HG02981 (cell line): ENCODE results near the gene MAP3K1.

ENCODE experiments used
- ATAC-seq: cut with Tn5 transposase; IDR thresholded peaks from one replicate; pipeline ENCODE4 v1.9.1; 2021; ENCODE audit warnings: mild to moderate bottlenecking, moderate library complexity; ENCODE audit not compliant: unreplicated experiment

Gene MAP3K1

DNA sequence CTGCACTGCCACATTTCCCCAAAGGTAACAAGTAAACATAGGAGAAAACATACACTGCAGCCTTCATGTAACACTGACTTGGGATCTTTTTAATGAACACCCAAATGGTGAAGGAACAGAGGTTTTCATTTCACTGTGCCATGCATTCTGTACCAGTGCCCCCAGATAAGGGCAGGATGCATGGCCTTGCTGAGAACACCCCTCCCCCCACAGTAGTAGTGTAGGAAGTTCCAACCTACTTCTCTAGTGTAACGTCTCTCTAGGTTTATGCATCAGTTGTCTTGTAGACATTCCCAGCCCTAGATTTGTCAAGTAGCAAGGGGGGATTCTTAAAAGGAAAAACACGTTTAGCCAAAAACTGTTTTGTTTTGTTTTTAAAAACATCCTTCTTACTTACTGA is 29.9 kb downstream of the MAP3K1 start:
- ATAC-seq, result no peak

DNA sequence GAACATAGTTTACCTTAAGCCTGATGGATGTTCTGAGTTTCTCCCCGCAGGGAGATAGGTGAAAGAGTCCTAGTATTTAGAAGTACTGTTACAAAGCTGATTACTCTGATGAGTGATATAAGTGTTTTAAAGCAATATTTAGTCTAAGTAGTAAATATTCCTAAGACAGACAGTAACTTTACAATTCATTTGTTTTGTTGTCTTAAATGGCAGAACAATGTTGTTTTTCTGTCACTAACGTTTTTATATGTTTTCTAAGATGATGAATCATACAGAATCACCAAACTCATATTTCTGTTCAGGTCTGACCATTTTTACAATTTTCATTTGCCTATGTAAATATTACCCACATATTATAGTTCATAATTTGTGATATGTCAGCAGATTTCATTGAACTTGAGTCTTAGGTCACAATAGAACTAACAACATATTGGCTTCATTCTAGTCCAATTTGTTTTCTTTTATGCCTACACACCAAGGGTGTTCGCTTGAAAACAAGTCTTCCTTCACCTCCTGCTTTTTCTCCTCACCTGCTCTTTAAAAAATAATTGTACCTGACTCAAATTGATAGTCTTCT is 30.6 kb downstream of the MAP3K1 start:
- ATAC-seq, result no peak

DNA sequence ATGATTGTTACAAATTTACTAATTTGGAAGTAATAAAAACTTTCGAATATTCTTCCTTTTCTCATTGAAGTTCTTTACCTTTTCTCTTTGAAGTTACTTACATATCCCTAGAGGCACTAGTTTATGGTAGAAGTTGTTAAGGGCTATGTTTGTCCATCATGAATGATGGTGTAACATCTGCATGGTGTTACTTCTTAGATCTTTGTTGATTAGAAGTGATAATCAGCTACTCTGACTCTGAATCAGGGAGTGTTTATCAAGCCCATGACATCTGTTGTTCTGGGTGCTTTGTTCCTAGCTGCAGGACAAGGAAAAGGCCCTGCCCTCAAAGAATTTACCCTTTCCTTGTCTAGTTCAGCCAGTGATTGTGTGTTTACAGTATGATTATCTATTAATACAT is 32.9 kb downstream of the MAP3K1 start:
- ATAC-seq, result no peak

DNA sequence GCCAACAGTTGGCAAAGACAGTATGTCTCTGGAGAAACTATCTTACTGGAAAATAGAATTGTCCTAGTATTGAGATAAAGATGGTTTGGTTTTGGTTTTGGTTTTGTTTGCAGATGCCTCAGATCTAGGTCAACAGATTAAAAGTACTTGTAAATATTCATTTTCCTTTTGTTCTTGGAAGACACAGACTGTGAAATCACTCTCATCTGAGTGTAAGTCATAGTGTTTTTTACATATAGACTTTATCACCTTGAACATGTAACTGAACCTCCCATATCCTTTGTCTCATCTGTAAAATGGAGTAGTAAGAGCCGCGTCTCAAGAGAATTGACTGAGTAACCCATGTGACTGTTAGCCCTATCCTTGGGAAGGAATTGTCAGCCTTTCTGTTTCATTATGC is 34.3 kb downstream of the MAP3K1 start:
- ATAC-seq, result no peak

DNA sequence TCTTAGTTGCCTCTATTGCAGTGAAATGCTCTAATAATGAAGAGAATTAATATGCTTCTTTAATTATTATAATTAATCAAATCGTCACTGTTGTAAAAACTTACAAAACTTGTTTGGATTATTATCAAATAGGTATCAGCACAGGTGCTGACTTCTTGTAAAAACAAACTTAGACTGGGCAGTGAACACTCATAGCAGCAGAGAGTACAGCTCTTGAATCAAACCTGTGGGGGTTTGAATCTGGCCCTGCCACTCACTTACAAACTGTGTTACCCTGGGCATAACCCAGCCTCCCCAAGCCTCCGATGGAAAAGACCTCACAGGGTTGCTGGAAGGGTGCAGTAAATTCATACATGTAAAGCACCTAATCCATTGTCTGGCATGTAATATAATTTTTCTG is 35.1 kb downstream of the MAP3K1 start:
- ATAC-seq, result no peak

DNA sequence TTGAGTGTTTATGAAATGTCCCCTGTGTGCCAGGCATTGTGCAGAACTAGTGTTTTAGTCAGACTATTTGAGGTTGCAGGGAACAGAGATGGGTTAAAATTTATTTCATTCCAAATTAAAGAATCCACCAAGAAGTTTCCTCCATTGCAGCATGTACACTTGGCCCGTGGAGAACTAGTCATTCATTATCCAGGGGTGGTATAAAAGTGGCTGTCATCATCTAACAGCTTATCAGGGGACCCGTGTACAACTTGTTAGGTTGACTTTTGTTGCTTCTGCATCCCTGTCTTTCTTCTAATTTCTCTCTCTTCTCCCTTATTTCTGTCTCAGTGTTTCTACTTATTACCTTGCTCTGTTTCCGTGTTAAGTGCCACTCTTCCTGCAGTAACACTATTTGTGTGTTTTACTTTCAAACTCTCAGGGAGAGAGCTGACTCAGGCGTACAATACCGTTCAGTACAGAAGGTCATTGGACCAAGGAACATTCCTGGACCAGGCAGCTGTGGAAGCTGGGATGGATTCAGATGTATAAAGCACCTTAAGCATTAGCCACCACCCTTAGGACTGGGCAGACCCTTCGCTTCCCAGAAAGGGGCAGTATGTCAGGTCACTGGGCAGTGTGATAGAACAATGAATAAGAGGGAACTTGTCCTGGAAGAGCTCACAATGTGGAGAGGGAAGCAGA is 36.1 kb downstream of the MAP3K1 start:
- ATAC-seq, result no peak

DNA sequence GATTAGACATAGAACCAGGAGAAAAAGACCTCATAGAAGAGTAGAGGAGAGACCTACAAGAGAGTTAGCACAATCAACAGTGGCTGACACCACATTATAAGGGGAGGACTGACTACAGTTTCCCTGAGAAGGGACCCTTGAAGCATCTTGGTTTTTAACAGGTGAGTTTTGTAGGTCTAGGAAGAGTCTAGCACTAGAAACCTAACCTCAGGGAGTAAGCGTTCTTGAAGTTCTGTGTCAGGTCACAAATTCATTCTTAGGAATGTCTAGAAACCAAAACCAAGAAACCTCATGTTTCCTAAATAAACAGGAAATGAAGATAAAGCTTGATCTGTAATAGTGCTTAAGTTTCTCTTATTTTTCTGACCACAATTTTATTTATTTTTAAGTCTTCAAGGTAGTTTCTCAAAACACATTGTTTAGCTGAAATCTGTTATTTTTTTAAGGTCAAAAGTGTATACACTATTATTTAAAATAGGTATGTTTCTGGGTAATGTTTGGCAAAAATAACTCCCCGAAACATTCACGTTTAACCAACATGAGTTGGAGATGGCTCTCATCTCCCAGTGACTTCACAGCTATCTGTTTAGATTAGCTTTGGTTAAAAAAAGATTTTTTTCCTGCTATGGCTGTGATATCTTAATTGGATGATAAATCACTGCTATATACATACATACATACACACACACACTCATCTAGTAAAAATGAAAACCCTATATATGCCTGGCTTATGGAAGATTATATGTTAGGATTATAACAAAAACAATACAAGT is 37.1 kb downstream of the MAP3K1 start:
- no peak for ATAC-seq

DNA sequence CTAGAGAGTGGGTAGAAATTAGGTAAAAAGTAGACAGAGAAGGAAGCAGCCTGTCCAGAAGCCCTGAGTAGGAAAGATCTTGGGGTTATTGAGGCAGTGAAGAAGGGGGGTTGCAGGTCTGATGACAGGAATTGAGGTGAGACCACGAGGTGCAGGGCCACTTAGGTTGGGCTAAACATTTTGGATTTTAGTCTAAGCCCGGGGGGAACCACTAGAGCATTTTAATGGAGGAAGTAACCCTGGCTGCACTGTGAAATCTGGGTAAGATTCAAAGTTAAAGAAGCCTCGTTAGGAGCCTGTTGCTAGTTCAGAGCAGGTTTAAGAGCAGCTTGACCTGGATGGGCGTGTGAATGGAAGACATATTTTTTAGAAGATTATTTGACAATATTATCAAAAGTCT is 38.3 kb downstream of the MAP3K1 start:
- ATAC-seq, result no peak

DNA sequence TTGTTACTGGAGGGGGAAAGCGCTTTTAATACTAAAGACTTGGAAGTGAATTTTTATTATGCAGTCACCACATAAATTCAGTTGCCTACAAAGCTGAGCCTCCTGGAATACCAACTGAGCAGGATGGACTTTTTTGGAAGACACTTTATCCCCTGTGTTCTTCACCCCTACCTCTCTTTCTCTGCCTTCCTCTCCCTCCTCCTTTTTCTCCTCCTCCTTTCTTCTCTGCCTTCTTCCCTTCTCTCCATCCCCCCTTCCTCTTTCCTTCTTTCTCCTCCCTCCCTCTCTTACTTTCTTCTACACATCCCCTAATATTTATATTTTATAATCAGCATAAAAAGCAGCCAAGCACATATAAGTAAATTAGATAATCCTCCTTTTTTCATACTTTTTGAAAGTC is 39.6 kb downstream of the MAP3K1 start:
- no peak for ATAC-seq

DNA sequence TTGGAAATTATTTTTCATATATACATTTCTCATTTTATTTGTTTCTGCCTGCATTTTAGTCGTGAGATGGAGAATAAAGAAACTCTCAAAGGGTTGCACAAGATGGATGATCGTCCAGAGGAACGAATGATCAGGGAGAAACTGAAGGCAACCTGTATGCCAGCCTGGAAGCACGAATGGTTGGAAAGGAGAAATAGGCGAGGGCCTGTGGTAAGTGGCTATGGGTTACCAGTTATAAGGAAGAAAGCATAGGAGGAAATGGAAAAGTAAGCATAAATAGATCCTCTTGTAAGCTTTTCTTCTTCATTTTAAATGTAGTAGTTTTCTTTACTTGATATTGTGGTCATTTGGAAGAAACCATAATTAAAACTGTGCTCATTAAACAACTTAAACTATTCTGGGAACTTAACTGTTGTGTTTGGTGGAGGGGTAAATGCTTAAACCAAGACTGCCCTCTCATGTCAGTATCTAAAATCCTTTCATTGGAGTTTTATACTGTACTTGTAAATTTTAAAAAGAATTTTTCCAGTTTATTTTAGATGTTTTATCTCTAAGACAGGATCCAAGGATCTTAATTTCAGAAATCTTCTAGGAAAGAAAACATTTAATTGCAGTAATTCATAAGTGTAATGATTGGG is 41.3 kb downstream of the MAP3K1 start:
- no peak for ATAC-seq

DNA sequence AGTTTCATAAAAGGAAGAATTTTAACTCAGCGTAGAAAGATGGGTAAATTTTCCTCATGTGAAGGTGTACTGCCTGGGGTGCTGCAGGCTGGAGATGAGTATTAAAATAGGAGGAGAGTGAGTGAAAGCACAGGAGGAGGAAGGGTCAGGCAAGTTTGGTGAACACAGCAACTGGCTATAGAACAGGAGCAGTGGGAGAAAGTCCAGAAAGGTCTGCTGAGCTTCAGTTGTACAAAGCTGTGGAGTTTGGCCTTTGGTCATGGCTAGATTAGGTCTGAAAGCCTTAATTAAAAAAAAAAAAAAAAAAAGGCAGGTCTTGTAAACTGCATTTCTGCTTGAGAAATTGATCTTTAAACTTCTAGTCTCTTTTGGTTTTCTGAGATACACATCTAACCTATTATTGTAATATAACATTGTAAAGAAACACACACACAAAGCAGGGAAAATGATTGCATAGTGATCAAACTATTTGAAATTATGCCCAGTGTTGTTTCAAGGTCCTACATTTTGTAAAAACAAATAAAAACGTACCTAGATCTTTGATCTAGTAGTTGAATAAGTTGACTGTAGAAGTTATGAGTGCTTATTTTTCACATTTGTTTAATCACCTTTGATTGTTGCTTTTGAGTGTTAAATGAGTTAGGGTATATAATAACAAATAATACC is 43.6 kb downstream of the MAP3K1 start:
- no peak for ATAC-seq

DNA sequence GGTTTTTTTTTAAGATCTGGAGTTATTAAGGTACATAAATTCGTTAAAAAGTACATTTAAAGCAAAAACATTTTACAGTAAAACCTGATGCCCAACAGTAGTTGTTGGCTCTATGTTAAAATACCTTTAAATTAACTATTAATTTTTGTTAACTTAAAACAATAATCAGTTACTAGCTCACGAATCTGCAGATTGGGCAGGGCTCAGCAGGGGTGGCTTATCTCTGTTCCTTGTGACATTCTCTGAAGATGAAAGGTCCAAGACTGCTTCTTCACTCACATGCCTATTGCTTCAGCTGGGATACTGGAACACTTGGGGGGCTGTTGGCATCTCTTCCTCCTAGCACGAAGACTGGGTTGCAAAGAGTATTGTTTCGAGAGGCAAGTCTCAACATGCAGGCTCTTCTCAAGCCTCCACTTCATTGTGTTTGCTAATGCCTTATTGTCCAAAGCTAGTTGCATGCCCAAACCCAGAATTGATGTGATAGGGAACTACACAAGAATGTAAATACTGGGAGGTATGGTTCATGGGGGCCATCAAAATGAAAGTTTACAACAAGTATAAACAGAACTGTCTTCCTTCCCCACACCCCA is 46.6 kb downstream of the MAP3K1 start:
- no peak for ATAC-seq

DNA sequence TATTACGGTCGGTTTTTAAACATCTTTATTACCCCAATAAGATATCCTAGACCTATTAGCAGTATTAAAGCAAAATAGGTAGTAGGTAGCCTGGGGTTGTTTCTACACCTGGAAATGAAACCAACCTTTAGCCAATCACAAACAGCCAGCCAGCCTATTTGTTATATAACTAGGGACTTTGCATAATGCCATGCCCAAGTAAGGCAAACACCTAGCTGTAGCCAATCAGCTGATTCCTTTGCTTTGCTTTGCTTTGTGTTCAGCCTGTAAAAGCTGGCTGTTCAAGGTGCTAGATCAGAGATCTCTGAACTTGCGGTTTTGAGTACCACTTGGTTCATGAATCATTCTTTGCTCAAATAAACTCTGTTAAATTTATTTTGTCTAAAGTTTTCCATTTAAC is 47.6 kb downstream of the MAP3K1 start:
- no peak for ATAC-seq

DNA sequence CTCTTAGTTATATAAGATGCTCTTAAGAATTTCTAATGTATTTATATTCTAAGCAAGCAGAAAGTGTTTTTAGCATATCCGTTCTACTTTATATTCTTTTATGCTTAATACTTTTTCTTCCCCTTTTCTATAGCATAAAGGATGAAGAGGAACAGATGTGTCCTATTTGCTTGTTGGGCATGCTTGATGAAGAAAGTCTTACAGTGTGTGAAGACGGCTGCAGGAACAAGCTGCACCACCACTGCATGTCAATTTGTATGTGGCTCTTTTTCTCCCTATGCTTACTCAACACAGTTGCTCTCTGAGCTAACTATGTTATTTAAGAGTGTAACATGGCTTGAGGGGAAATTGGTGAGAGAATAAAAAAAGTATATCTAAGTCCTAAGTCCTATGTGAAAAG is 56.4 kb downstream of the MAP3K1 start:
- ATAC-seq, result no peak

DNA sequence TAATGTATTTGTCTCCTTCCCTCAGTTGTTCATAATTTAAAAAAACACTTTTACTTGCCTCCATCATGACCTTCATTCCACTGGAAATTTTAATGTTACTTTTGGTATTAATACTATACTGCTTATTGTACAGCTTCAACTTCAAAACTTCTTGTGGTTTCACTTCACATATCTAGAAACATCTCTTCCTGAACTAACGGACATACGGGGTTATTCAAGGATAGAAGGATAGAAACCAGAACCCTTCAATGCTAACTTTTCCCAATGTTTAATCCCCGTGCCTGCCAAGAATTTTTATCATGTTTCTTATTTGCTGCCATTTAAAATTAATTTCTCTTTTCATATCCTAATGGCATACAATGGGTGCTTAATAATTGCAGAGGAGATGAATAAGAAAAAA is 57.7 kb downstream of the MAP3K1 start:
- ATAC-seq, result no peak

DNA sequence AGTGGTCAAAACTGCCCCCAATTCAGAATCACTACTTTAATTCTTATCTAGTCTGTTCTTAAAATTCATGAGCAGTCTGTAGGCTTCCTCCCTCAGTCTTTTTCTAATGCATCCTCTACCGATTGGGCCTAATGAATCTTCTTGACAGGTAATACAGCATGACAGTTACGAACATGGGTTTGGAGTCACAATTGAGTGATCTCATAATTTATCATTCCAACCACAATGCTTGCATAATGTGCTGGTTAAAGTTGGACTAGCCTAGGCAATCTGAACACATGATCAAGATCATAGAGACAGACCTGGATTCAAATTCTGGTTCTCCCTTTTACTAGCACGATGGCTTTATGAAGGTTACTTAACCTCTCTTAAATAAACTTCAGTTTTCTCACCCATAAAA is 61.0 kb downstream of the MAP3K1 start:
- no peak for ATAC-seq

DNA sequence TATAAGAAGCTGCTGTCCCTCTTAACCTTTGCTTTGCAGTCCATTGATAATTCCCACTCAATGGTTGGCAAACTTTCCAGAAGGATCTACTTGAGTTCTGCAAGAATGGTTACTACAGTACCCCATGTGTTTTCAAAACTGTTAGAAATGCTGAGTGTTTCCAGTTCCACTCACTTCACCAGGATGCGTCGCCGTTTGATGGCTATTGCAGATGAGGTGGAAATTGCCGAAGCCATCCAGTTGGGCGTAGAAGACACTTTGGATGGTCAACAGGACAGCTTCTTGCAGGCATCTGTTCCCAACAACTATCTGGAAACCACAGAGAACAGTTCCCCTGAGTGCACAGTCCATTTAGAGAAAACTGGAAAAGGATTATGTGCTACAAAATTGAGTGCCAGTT is 66.2 kb downstream of the MAP3K1 start:
- ATAC-seq, result no peak

DNA sequence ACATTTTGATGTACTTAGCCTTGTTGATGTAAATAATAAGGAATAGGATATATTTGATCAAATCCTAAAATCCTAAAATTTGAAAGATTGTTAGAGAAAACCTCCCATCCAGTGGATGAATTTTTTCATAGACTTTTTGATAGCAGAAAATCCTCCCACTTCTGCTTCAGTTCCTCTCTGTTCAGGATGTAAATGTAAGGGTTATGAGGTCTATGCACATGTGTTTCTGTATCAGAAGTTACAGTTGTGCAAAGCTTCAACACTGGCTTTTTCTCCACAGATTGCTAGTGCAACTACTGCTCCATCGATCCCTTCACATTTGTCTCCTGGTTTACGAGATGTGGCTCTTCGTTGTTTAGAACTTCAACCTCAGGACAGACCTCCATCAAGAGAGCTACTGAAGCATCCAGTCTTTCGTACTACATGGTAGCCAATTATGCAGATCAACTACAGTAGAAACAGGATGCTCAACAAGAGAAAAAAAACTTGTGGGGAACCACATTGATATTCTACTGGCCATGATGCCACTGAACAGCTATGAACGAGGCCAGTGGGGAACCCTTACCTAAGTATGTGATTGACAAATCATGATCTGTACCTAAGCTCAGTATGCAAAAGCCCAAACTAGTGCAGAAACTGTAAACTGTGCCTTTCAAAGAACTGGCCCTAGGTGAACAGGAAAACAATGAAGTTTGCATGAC is 78.1 kb downstream of the MAP3K1 start:
- no peak for ATAC-seq

DNA sequence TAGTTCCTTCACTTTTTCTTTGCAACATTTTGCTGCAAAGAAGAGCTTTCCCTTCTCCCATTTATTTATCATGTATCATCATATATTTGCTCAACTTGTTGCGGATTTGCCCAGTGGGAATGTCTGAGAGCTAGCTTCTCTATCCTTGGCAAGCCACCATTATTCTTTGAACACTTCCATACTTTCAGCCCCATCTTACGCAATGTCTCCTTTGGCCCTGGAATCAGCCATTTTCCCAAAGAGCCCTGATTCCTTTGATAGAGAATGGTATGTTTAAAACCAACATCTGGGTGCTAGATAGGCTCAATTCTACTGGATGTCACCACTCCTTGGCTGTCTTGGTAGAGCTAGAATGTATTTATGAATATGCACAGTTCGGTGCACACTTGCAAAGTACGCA is 81.4 kb downstream of the MAP3K1 start:
- no peak for ATAC-seq

DNA sequence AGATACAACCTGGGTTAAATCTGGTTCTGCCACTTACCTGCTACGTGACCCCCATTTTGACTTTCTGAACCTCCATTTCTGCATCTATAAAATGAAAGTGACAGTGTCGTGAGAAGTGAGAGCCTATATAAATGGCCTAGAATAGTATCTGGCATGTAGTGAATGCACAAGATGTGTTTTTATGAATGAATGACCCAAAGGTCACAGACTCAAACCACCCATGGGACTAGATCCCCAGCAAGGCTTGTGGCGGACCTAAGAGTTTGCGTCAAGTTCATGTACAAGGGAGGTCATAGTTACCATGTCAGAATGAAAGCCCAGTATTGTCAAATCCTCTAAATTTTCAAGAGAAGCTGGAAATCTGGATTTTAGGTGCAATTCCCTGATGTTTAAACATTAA is 82.9 kb downstream of the MAP3K1 start:
- ATAC-seq, result no peak
